NCI-H345 (cell line): ENCODE measurements around the gene SP100.

Experiments used
- DNase-seq: peaks from one replicate; lab custom pipeline; 2025; lab: John Stamatoyannopoulos, UW

Gene SP100

GRCh38 chr2:230542751-230543150, 126.8 kb downstream of the SP100 start:
- DNase-seq, result no peak

- no peak for DNase-seq
These were observed 136.2 kb downstream of the SP100 start for GRCh38 chr2:230552181-230552580.

- DNase-seq, result no peak
These were observed 141.1 kb downstream of the SP100 start for GRCh38 chr2:230557065-230557464.

GRCh38 chr2:230564805-230565779, 149.1 kb downstream of the SP100 start:
- DNase-seq, result no peak

- no peak for DNase-seq
These were observed 153.3 kb downstream of the SP100 start for GRCh38 chr2:230569298-230569697.

GRCh38 chr2:230570987-230571386, 155.0 kb downstream of the SP100 start:
- DNase-seq, result no peak

GRCh38 chr2:230575642-230576324, 159.8 kb downstream of the SP100 start:
- no peak for DNase-seq

- no peak for DNase-seq
These were observed 161.1 kb downstream of the SP100 start for GRCh38 chr2:230577114-230577513.

- DNase-seq, result no peak
These were observed 162.1 kb downstream of the SP100 start for GRCh38 chr2:230578106-230578505.

- no peak for DNase-seq
These were observed 166.9 kb downstream of the SP100 start for GRCh38 chr2:230582851-230583283.

GRCh38 chr2:230583581-230583980, 167.6 kb downstream of the SP100 start:
- no peak for DNase-seq

- no peak for DNase-seq
These were observed 170.5 kb downstream of the SP100 start for GRCh38 chr2:230586328-230586982.

GRCh38 chr2:230589025-230589424, 173.0 kb downstream of the SP100 start:
- DNase-seq, result no peak

- no peak for DNase-seq
These were observed 173.6 kb downstream of the SP100 start for GRCh38 chr2:230589497-230590015.

GRCh38 chr2:230590333-230590732, 174.3 kb downstream of the SP100 start:
- DNase-seq, result no peak

- no peak for DNase-seq
These were observed 175.8 kb downstream of the SP100 start for GRCh38 chr2:230591850-230592249.

GRCh38 chr2:230592775-230593174, 176.8 kb downstream of the SP100 start:
- DNase-seq, result no peak
